CD4-positive, alpha-beta memory T cell (primary cell): Measurements from ENCODE around the gene ZNF680. TPM values are rescaled to one million over a fixed set of nuclear protein-coding genes. Genes with fewer than 3 reads are reported as not detected.

ENCODE experiments used
- CTCF ChIA-PET: fragments of 350-600 bp; sonication (Branson Sonifier 250); formaldehyde crosslinking; loops from one replicate; lab custom pipeline; 2021; ENCODE audit warnings: inconsistent platforms; ENCODE audit not compliant: partially characterized antibody; lab: Charles Lee
- POLR2A ChIA-PET: fragments of 350-600 bp; sonication (Branson Sonifier 250); formaldehyde crosslinking; loops from one replicate; lab custom pipeline; 2021; ENCODE audit not compliant: partially characterized antibody; lab: Charles Lee
- DNase-seq, 5 donors: peaks; one replicate each; pipeline versions ENCODE4 v3.0.0 to v3.0.0-alpha.2; 2020 to 2022; ENCODE audit warnings: mixed read lengths in 1 of 5
- H3K27ac ChIP-seq: one replicate; pipeline ENCODE4 v1.7.0; 2013; ENCODE audit warnings: low read depth, low read length
- H3K27me3 ChIP-seq: 2 replicates; pipeline ENCODE4 v1.7.0; 2013; ENCODE audit warnings: mild to moderate bottlenecking, low read length, moderate library complexity; ENCODE audit not compliant: insufficient read depth
- H3K36me3 ChIP-seq: 2 replicates; pipeline ENCODE4 v1.7.0; 2013; ENCODE audit warnings: mild to moderate bottlenecking, low read length, moderate library complexity; ENCODE audit not compliant: insufficient read depth
- H3K4me1 ChIP-seq: 2 replicates; pipeline ENCODE4 v1.7.0; 2013; ENCODE audit warnings: mild to moderate bottlenecking, low read length, moderate library complexity; ENCODE audit not compliant: insufficient read depth
- H3K4me3 ChIP-seq, 2 donors: one replicate each; pipeline ENCODE4 v1.7.0; 2013; ENCODE audit warnings: low read length in 2 of 2, mild to moderate bottlenecking in 1 of 2
- H3K9me3 ChIP-seq, 2 donors: one replicate each; pipeline ENCODE4 v1.7.0; 2013; ENCODE audit warnings: low read length in 2 of 2, control low read depth in 1 of 2; ENCODE audit not compliant: control insufficient read depth in 1 of 2
- H3K27ac Mint-ChIP-seq, 7 donors: one replicate each; pipeline ENCODE4 v1.8.0; 2020 to 2021; ENCODE audit warnings: mixed read lengths in 7 of 7, mild to moderate bottlenecking in 6 of 7, inconsistent platforms in 3 of 7, moderate library complexity in 3 of 7
- H3K27me3 Mint-ChIP-seq, 2 donors: one replicate each; pipeline ENCODE4 v1.8.0; 2020 to 2021; ENCODE audit warnings: mixed read lengths in 2 of 2
- H3K36me3 Mint-ChIP-seq, 2 donors: one replicate each; pipeline ENCODE4 v1.8.0; 2020 to 2021; ENCODE audit warnings: mixed read lengths in 2 of 2, inconsistent platforms in 1 of 2, mild to moderate bottlenecking in 1 of 2
- H3K4me1 Mint-ChIP-seq, 4 donors: one replicate each; pipeline ENCODE4 v1.8.0; 2020 to 2021; ENCODE audit warnings: mixed read lengths in 4 of 4, mild to moderate bottlenecking in 1 of 4
- H3K4me3 Mint-ChIP-seq, 8 donors: one replicate each; pipeline ENCODE4 v1.8.0; 2020 to 2021; ENCODE audit warnings: mixed read lengths in 8 of 8, mild to moderate bottlenecking in 7 of 8, moderate library complexity in 6 of 8, inconsistent platforms in 3 of 8
- H3K9me3 Mint-ChIP-seq, 8 donors: one replicate each; pipeline ENCODE4 v1.8.0; 2020 to 2021; ENCODE audit warnings: mixed read lengths in 8 of 8, mild to moderate bottlenecking in 5 of 8, inconsistent platforms in 3 of 8, moderate library complexity in 1 of 8
- intact Hi-C: fragments of 100-400 bp; cut with micrococcal nuclease; formaldehyde crosslinking; loops from one replicate; pipeline ENCODE4 v1.15.1; 2023
- polyA plus RNA-seq, 2 donors: library from polyadenylated mRNA; unstranded; fragments of 300-500 nt; fragmentation: Illumina TruSeq; gene quantifications; one replicate each; pipeline ENCODE4 v1.2.3, GENCODE V29; 2021
- total RNA-seq, 2 experiments: library from RNA; stranded (reverse); gene quantifications; one replicate each; pipeline ENCODE4 v1.2.3, GENCODE V29; 2021

ZNF680 gene
- total and polyA plus RNA-seq, 4 experiments from 2014 or later, result 7.4 to 19.6 (median 13.9) TPM

GRCh38 chr7:64533756-64534155, 29.1 kb downstream of the ZNF680 start:
- H3K4me1 ChIP-seq, result no peaks in the 10 kb centered on the region
- no peak for DNase-seq
- H3K27ac ChIP-seq, result no peak overlapping the region
- Mint-ChIP-seq H3K27ac (no peak overlapping the region), H3K27me3 (no peaks in the 10 kb centered on the region), H3K4me1 (peaks cover 9 to 22% (median 12%) of the 10 kb centered on the region in 4 donors), H3K9me3 (peaks cover 5 to 85% (median 66%) of the 10 kb centered on the region in 8 donors), H3K36me3 (peaks cover 75 to 90% of the 10 kb centered on the region in 2 donors), H3K4me3 (no peak overlapping the region)
- ChIA-PET CTCF (no interaction called here), POLR2A (no interaction called here)
- intact Hi-C loops, result no loop called here
- no peak overlapping the region for H3K4me3 ChIP-seq
- peaks cover 2% of the 10 kb centered on the region for H3K36me3 ChIP-seq
- peaks cover 0 to 8% of the 10 kb centered on the region in 2 donors for H3K9me3 ChIP-seq
- H3K27me3 ChIP-seq, result no peaks in the 10 kb centered on the region

GRCh38 chr7:64528770-64529169, 34.1 kb downstream of the ZNF680 start:
- Mint-ChIP-seq H3K27me3 (no peaks in the 10 kb centered on the region), H3K4me1 (peaks cover 6 to 23% (median 12%) of the 10 kb centered on the region in 4 donors), H3K9me3 (peaks cover 5 to 92% (median 77%) of the 10 kb centered on the region in 8 donors), H3K27ac (peak overlapping the region in 1 of 7 donors; percentile 16), H3K36me3 (peaks cover 70 to 82% of the 10 kb centered on the region in 2 donors), H3K4me3 (peak overlapping the region in 4 of 8 donors; percentile 7 to 49 (median 36))
- ChIA-PET POLR2A (no interaction called here), CTCF (no interaction called here)
- Histone ChIP-seq H3K27me3 (no peaks in the 10 kb centered on the region), H3K4me1 (no peaks in the 10 kb centered on the region), H3K27ac (no peak overlapping the region), H3K9me3 (peaks cover 0 to 27% of the 10 kb centered on the region in 2 donors), H3K36me3 (peaks cover 16% of the 10 kb centered on the region), H3K4me3 (no peak overlapping the region)
- intact Hi-C loops, result no loop called here
- DNase-seq, result no peak

GRCh38 chr7:64521409-64521984, 41.4 kb downstream of the ZNF680 start:
- intact Hi-C loops, result no loop called here
- H3K27ac ChIP-seq, result no peak overlapping the region
- POLR2A ChIA-PET, result no interaction called here
- H3K4me1 ChIP-seq, result no peaks in the 10 kb centered on the region
- Mint-ChIP-seq H3K4me3 (no peak overlapping the region), H3K36me3 (peaks cover 68 to 87% of the 10 kb centered on the region in 2 donors), H3K4me1 (no peaks in the 10 kb centered on the region), H3K27ac (peak overlapping the region in 1 of 7 donors; percentile 62), H3K9me3 (peaks cover 0 to 96% (median 83%) of the 10 kb centered on the region in 8 donors), H3K27me3 (no peaks in the 10 kb centered on the region)
- H3K4me3 ChIP-seq, result no peak overlapping the region
- no peak for DNase-seq
- CTCF ChIA-PET, result no interaction called here
- no peaks in the 10 kb centered on the region for H3K27me3 ChIP-seq
- H3K9me3 ChIP-seq, result peaks cover 0 to 42% of the 10 kb centered on the region in 2 donors
- H3K36me3 ChIP-seq, result peaks cover 10% of the 10 kb centered on the region

- Mint-ChIP-seq H3K27ac (no peak overlapping the region), H3K36me3 (peaks cover 62 to 74% of the 10 kb centered on the region in 2 donors), H3K4me3 (no peak overlapping the region), H3K27me3 (no peaks in the 10 kb centered on the region), H3K9me3 (peaks cover 0 to 92% (median 77%) of the 10 kb centered on the region in 8 donors), H3K4me1 (no peaks in the 10 kb centered on the region)
- no peak for DNase-seq
- H3K27me3 ChIP-seq, result no peaks in the 10 kb centered on the region
- no peaks in the 10 kb centered on the region for H3K4me1 ChIP-seq
- H3K4me3 ChIP-seq, result no peak overlapping the region
- H3K27ac ChIP-seq, result no peak overlapping the region
- H3K36me3 ChIP-seq, result peaks cover 2% of the 10 kb centered on the region
- intact Hi-C loops, result no loop called here
- ChIA-PET CTCF (no interaction called here), POLR2A (no interaction called here)
- peaks cover 0 to 37% of the 10 kb centered on the region in 2 donors for H3K9me3 ChIP-seq
These were observed 46.4 kb downstream of the ZNF680 start for GRCh38 chr7:64516451-64516850.

GRCh38 chr7:64515781-64516180, 47.1 kb downstream of the ZNF680 start:
- Mint-ChIP-seq H3K9me3 (peaks cover 0 to 89% (median 72%) of the 10 kb centered on the region in 8 donors), H3K27ac (no peak overlapping the region), H3K4me1 (no peaks in the 10 kb centered on the region), H3K36me3 (peaks cover 57 to 68% of the 10 kb centered on the region in 2 donors), H3K27me3 (no peaks in the 10 kb centered on the region), H3K4me3 (peak overlapping the region in 1 of 8 donors; percentile 6)
- CTCF ChIA-PET, result no interaction called here
- no peak overlapping the region for H3K27ac ChIP-seq
- DNase-seq, result no peak
- H3K36me3 ChIP-seq, result no peaks in the 10 kb centered on the region
- no peak overlapping the region for H3K4me3 ChIP-seq
- peaks cover 0 to 30% of the 10 kb centered on the region in 2 donors for H3K9me3 ChIP-seq
- intact Hi-C loops, result no loop called here
- no peaks in the 10 kb centered on the region for H3K27me3 ChIP-seq
- no peaks in the 10 kb centered on the region for H3K4me1 ChIP-seq
- POLR2A ChIA-PET, result no interaction called here

- Histone ChIP-seq H3K4me3 (no peak overlapping the region), H3K9me3 (peaks cover 0 to 26% of the 10 kb centered on the region in 2 donors), H3K27me3 (no peaks in the 10 kb centered on the region), H3K27ac (no peak overlapping the region), H3K4me1 (no peaks in the 10 kb centered on the region), H3K36me3 (no peaks in the 10 kb centered on the region)
- no peaks in the 10 kb centered on the region for H3K27me3 Mint-ChIP-seq
- H3K27ac Mint-ChIP-seq, result no peak overlapping the region
- POLR2A ChIA-PET, result no interaction called here
- no peaks in the 10 kb centered on the region for H3K4me1 Mint-ChIP-seq
- peak overlapping the region in 2 of 8 donors; percentile 38 to 53 for H3K4me3 Mint-ChIP-seq
- CTCF ChIA-PET, result no interaction called here
- DNase-seq, result no peak
- peaks cover 53 to 64% of the 10 kb centered on the region in 2 donors for H3K36me3 Mint-ChIP-seq
- H3K9me3 Mint-ChIP-seq, result peaks cover 0 to 85% (median 69%) of the 10 kb centered on the region in 8 donors
- intact Hi-C loops, result no loop called here
These were observed 47.5 kb downstream of the ZNF680 start for GRCh38 chr7:64515330-64515729.

- ChIA-PET CTCF (no interaction called here), POLR2A (no interaction called here)
- peaks cover 0 to 75% (median 51%) of the 10 kb centered on the region in 8 donors for H3K9me3 Mint-ChIP-seq
- Histone ChIP-seq H3K9me3 (peaks cover 0 to 22% of the 10 kb centered on the region in 2 donors), H3K27me3 (no peaks in the 10 kb centered on the region), H3K4me3 (no peak overlapping the region), H3K4me1 (no peaks in the 10 kb centered on the region), H3K27ac (no peak overlapping the region), H3K36me3 (no peaks in the 10 kb centered on the region)
- intact Hi-C loops, result no loop called here
- H3K36me3 Mint-ChIP-seq, result peaks cover 33 to 38% of the 10 kb centered on the region in 2 donors
- no peaks in the 10 kb centered on the region for H3K27me3 Mint-ChIP-seq
- H3K4me1 Mint-ChIP-seq, result no peaks in the 10 kb centered on the region
- H3K27ac Mint-ChIP-seq, result no peak overlapping the region
- H3K4me3 Mint-ChIP-seq, result no peak overlapping the region
- no peak for DNase-seq
These were observed 53.3 kb downstream of the ZNF680 start for GRCh38 chr7:64509583-64509982.
